Measurements from ENCODE around the gene TMEM208.

TMEM208 gene

DNA sequence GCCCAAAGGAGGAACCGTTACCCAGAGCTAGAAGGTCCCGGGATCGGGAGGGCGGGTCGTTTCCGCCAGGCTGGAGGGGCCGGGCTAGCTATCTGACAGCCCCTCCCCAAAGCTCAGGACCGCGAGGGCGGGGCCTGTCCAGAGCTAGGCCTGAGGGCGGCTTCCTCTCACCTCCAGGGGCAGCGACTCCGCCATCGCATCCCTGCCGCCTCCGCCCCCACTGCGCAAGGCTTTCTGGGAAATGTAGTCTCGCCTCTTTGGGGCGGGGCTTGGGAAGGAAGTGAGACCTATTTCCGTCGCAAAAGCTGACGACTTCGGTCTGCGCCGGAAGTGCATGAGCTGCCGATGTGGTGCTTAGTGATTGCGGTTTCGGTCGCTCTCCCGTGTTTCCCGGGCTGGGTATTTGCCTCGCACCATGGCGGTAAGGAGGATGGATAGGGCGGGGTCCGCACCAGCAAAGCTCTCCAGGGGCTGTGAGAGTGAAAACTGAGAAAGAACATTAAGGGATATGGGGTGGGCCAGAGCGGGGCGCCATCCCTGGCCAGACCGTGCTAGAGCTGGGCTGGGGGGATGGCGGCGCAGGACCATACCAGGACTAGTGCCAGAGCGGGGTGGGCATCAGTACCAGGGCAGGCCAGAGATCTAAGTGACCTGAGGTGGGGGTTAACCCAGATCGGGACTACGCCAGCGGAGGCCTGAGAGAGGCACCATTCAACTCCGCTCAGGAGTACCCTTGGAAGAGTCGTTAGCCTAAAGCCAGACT, at the start of gene TMEM208:
Gene TMEM208 (plus strand): TSS at position 327 of the 763 bp plus-strand sequence. CDS start 89 bp downstream, at position 416.
- ATAC-seq (ENCODE audit: low read depth) (peak; percentile 95), DNase-seq (ENCODE audit: low spot score in 2 of 2) (peak; percentile 96 to 99)
- peaks cover 21% of the 10 kb centered on the region for H3K4me1 Mint-ChIP-seq
- peaks cover 16% of the 10 kb centered on the region for H3K36me3 Mint-ChIP-seq
- no peaks in the 10 kb centered on the region for H3K9me3 Mint-ChIP-seq
- peak within 1 kb of the TSS; percentile 97 for H3K27ac Mint-ChIP-seq
- no peaks in the 10 kb centered on the region for H3K27me3 Mint-ChIP-seq
- peak within 1 kb of the TSS; percentile 100 for H3K4me3 Mint-ChIP-seq

DNA sequence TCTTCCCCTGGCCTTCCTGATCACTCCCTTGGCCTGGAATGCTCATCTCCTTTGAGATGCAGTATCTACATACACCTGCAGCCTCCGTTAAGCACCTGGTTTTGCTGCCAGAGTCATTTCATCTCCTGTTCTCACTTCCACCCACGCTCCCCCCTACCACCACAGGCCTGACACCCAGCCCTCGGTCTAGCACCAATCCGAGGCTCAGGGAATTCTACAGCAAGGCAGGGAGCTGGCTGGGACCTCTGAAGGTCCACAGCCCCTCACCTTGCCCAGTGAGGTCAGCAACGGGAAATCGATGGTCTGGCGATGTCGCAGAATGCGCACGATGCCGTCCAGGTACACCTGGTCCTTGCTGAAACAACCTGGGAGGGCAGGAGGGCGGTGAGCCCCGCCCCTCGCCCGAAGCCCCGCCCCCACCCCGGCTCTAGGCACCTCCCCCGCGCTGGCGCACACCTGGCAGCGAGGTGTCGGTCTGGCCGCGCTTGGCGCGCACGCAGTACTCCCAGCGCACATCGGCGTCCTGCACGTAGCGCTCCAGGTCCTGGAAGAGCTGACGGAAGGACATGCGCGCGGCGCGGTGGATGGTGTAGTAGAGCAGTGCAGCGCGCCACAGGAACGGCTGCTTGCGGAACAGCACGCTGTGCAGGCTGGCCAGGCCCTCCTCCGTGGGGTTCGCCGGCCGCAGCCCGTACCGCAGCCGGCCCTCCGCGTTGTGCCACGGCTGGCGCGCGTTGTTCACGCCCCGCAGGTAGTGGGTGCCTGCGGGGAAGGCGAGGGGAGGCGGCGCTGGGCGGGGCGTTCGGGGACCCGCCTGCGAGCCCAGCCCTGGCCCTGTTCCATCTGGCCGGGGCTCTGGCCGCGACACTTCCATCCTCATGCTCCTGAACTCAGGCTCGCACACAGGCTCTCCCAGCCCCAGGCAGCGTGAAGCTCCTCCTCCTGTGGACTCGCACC, 48.9 kb upstream of the TMEM208 start:
- H3K4me3 Mint-ChIP-seq, result peak overlapping the region; percentile 80
- no peaks in the 10 kb centered on the region for H3K9me3 Mint-ChIP-seq
- H3K27ac Mint-ChIP-seq, result no peak overlapping the region
- H3K36me3 Mint-ChIP-seq, result no peaks in the 10 kb centered on the region
- ATAC-seq (ENCODE audit: low read depth), result peak; percentile 61
- DNase-seq (ENCODE audit: low spot score in 2 of 2), result no peak
- H3K27me3 Mint-ChIP-seq, result peaks cover 25% of the 10 kb centered on the region
- peaks cover 18% of the 10 kb centered on the region for H3K4me1 Mint-ChIP-seq

DNA sequence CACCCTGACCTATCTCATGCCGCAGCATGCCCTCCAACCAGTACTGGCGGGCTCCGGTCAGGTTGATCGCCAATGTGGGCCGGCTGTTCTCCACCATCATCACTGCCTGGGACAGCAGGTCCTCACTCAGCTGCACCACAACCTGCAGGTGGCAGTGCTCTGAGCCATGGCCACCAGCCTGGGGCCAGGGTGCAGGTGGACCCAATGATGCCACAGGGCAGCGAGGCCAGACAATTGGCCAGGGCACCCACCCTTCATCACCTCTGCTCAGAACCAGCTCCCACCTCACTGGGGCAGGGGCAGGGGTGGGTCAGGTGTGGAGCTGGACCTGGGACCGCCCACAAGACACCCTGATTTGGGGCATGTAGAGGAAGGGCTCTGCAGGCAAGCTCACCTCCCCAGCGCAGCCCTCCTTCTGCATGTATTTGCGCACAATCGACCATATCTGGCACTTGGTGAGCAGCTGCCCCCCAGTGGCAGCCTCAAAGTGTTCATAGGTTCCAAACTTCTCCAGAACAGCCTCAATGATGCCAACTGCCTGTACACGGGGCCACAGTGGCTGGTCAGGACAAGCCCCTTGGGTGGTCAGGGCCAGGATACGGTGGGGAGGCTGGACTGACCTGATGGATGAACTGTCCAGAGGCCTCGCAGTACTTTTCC, 47.4 kb upstream of the TMEM208 start:
- no peaks in the 10 kb centered on the region for H3K36me3 Mint-ChIP-seq
- ATAC-seq (ENCODE audit: low read depth), result no peak
- H3K27ac Mint-ChIP-seq, result no peak overlapping the region
- H3K4me1 Mint-ChIP-seq, result peaks cover 6% of the 10 kb centered on the region
- no peak overlapping the region for H3K4me3 Mint-ChIP-seq
- H3K27me3 Mint-ChIP-seq, result peaks cover 18% of the 10 kb centered on the region
- no peaks in the 10 kb centered on the region for H3K9me3 Mint-ChIP-seq
- DNase-seq (ENCODE audit: low spot score in 2 of 2), result no peak

- no peak for ATAC-seq (ENCODE audit: low read depth)
- Mint-ChIP-seq H3K27me3 (peaks cover 18% of the 10 kb centered on the region), H3K4me1 (peaks cover 10% of the 10 kb centered on the region), H3K4me3 (no peak overlapping the region), H3K27ac (no peak overlapping the region), H3K9me3 (no peaks in the 10 kb centered on the region), H3K36me3 (no peaks in the 10 kb centered on the region)
- no peak for DNase-seq (ENCODE audit: low spot score in 2 of 2)
These were observed 46.8 kb upstream of the TMEM208 start for GRCh38 chr16:67180166-67180565.

GRCh38 chr16:67181346-67181745, 45.6 kb upstream of the TMEM208 start:
- ATAC-seq (ENCODE audit: low read depth) (no peak), DNase-seq (ENCODE audit: low spot score in 2 of 2) (no peak)
- Mint-ChIP-seq H3K36me3 (no peaks in the 10 kb centered on the region), H3K27me3 (peaks cover 16% of the 10 kb centered on the region), H3K27ac (no peak overlapping the region), H3K9me3 (no peaks in the 10 kb centered on the region), H3K4me1 (peaks cover 12% of the 10 kb centered on the region), H3K4me3 (no peak overlapping the region)

GRCh38 chr16:67182288-67182687, 44.6 kb upstream of the TMEM208 start:
- Mint-ChIP-seq H3K4me3 (no peak overlapping the region), H3K27ac (no peak overlapping the region), H3K9me3 (no peaks in the 10 kb centered on the region), H3K27me3 (peaks cover 14% of the 10 kb centered on the region), H3K4me1 (peaks cover 12% of the 10 kb centered on the region), H3K36me3 (no peaks in the 10 kb centered on the region)
- ATAC-seq (ENCODE audit: low read depth) (no peak), DNase-seq (ENCODE audit: low spot score in 2 of 2) (no peak)

DNA sequence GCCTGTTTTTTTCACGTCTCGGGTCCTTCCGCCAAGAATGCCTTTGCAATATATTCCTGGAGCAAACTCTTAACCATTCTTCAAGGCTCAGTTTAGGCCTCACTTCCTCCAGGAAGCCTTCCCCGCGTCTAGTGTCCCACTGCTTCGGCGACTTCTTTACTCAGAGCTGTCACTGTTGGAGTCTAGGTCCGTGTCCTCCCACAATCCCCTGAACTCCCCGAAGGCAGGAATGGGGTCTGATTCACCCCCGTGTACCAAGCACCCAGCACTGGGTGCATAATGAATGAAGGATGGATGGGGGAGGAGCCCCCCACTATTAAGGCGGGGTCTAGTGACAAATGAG, 43.7 kb upstream of the TMEM208 start:
- DNase-seq (ENCODE audit: low spot score in 2 of 2) (no peak), ATAC-seq (ENCODE audit: low read depth) (no peak)
- Mint-ChIP-seq H3K27ac (no peak overlapping the region), H3K36me3 (no peaks in the 10 kb centered on the region), H3K9me3 (no peaks in the 10 kb centered on the region), H3K4me3 (no peak overlapping the region), H3K4me1 (peaks cover 10% of the 10 kb centered on the region), H3K27me3 (peaks cover 9% of the 10 kb centered on the region)

- H3K9me3 Mint-ChIP-seq, result no peaks in the 10 kb centered on the region
- ATAC-seq (ENCODE audit: low read depth), result peak; percentile 92
- H3K27me3 Mint-ChIP-seq, result peaks cover 5% of the 10 kb centered on the region
- peaks cover 6% of the 10 kb centered on the region for H3K4me1 Mint-ChIP-seq
- peak within 1 kb of the TSS; percentile 89 for H3K4me3 Mint-ChIP-seq
- no peak within 1 kb of the TSS for H3K27ac Mint-ChIP-seq
- no peaks in the 10 kb centered on the region for H3K36me3 Mint-ChIP-seq
- DNase-seq (ENCODE audit: low spot score in 2 of 2), result peak; percentile 95
These were observed 43.1 kb upstream of the TMEM208 start, which contains the start of gene MATCAP1 for GRCh38 chr16:67183627-67184452. TSS of gene MATCAP1 (minus strand) at chr16:67183963. CDS start at chr16:67180610, 3,353 bp downstream.

- H3K4me3 Mint-ChIP-seq, result peak overlapping the region; percentile 89
- H3K27ac Mint-ChIP-seq, result no peak overlapping the region
- no peak for ATAC-seq (ENCODE audit: low read depth)
- DNase-seq (ENCODE audit: low spot score in 2 of 2), result no peak
- H3K27me3 Mint-ChIP-seq, result peaks cover 1% of the 10 kb centered on the region
- H3K4me1 Mint-ChIP-seq, result peaks cover 6% of the 10 kb centered on the region
- no peaks in the 10 kb centered on the region for H3K9me3 Mint-ChIP-seq
- H3K36me3 Mint-ChIP-seq, result no peaks in the 10 kb centered on the region
These were observed 42.4 kb upstream of the TMEM208 start for GRCh38 chr16:67184453-67184994.

- ATAC-seq (ENCODE audit: low read depth), result peak; percentile 25
- peak; percentile 77 to 88 for DNase-seq (ENCODE audit: low spot score in 2 of 2)
- no peaks in the 10 kb centered on the region for H3K36me3 Mint-ChIP-seq
- no peaks in the 10 kb centered on the region for H3K9me3 Mint-ChIP-seq
- H3K4me1 Mint-ChIP-seq, result peaks cover 6% of the 10 kb centered on the region
- H3K27ac Mint-ChIP-seq, result no peak overlapping the region
- H3K27me3 Mint-ChIP-seq, result peaks cover 1% of the 10 kb centered on the region
- peak overlapping the region; percentile 89 for H3K4me3 Mint-ChIP-seq
These were observed 41.8 kb upstream of the TMEM208 start for GRCh38 chr16:67184995-67185650.

- Mint-ChIP-seq H3K36me3 (no peaks in the 10 kb centered on the region), H3K27ac (no peak overlapping the region), H3K27me3 (peaks cover 1% of the 10 kb centered on the region), H3K9me3 (no peaks in the 10 kb centered on the region), H3K4me3 (peak overlapping the region; percentile 89), H3K4me1 (peaks cover 6% of the 10 kb centered on the region)
- DNase-seq (ENCODE audit: low spot score in 2 of 2) (no peak), ATAC-seq (ENCODE audit: low read depth) (no peak)
These were observed 41.2 kb upstream of the TMEM208 start for GRCh38 chr16:67185651-67186134.

GRCh38 chr16:67186550-67186950, 40.4 kb upstream of the TMEM208 start:
- peaks cover 1% of the 10 kb centered on the region for H3K27me3 Mint-ChIP-seq
- H3K9me3 Mint-ChIP-seq, result no peaks in the 10 kb centered on the region
- no peak overlapping the region for H3K27ac Mint-ChIP-seq
- DNase-seq (ENCODE audit: low spot score in 2 of 2), result no peak
- ATAC-seq (ENCODE audit: low read depth), result no peak
- peaks cover 9% of the 10 kb centered on the region for H3K4me1 Mint-ChIP-seq
- H3K36me3 Mint-ChIP-seq, result no peaks in the 10 kb centered on the region
- no peak overlapping the region for H3K4me3 Mint-ChIP-seq

Data from memory B cell (primary cell).